Femur (tissue), 1 donor: Measurements from ENCODE around the gene DLG1.
"Not testable (repeated sequence)": the region's sequence is repeated elsewhere in the genome, so short reads cannot be mapped to it uniquely, and the experiment has no call there.

ENCODE experiments used
- DNase-seq: peaks from one replicate; pipeline ENCODE4 v3.0.0-alpha.2; 2017

DLG1 gene

GRCh38 chr3:197239857-197240256 lies 58.6 kb downstream of the DLG1 start:
- no peak for DNase-seq

DNA sequence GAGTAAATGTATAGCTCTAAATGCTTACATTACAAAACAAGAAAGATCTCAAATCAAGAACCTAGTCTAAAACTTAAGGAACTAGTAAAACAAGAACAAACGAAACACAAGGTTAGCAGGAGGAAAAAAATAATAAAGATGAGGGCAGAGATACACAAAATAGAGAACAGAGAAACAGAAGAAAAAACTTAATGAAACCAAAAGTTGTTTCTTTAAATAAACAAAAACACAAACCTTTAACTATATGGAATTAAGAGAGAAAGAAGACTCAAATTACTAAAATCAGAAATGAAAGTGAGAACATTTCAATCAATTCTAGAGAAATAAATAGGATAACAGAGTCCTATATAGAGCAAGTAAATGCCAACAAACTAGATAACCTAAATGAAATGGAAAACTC lies 59.6 kb downstream of the DLG1 start:
- DNase-seq = no peak

DNA sequence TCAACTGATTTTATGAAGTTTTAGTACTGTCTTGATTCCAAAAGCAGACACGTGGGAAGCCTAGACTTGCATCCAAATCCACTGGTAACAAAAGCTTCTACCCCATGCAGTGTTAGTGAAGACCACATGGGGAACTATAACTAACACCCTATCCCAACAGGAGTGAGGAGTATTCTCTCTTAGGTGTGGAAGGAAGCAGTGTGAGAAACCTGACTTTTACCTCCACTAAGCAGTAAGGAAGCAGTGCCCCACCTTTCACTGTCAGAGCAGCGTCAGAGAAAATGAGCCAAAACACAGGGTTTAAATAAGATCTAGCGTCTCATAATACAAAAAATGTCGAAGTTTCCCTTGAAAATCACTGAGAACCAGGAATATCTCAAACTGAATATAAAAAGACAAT lies 60.5 kb downstream of the DLG1 start:
- no peak for DNase-seq

- no peak for DNase-seq
Measured at GRCh38 chr3:197236362-197236761, 62.0 kb downstream of the DLG1 start.

DNA sequence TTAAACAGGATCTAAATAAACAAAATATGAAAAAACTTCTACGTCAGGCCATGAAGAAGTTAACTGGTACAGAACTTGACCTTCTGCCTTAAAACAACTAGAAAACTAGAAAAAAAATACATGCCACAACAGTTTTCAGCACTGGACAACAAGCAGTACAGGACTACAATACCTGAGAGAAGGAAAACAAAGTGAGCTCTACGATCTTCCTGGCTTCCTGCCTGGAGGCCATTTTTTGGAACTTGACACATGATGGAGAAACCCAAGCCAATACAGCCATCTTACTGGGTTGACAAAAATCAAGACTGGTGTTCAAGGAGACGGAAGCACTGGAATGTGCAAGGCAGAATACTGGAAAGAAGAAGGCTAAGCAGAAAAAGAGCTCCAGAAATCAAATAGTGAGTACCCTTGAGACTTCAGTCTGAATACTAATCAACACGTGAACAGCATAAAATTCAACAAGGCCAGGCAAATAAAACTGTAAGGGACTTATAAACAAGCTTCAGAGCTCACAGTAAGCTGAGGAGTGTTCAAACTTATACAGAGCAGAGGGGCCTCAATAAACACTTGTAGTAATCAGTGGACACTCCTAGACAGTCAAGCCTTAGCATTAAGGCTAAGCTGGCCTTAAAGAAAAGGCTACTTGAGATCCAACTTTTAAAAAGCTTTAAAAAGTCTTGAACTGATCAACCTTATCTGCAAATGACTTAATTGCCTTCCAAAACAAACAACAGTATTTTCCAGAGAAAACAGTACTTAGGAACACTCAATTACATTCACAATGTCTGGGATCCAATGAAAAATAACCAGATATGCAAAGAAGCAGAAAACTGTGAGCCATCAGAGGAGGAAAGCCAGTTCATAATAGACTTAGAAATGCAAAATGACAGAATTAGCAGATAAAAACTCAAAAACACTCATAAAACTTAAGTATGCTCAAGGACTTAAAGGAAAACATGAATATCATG lies 63.2 kb downstream of the DLG1 start:
- no peak for DNase-seq

DNA sequence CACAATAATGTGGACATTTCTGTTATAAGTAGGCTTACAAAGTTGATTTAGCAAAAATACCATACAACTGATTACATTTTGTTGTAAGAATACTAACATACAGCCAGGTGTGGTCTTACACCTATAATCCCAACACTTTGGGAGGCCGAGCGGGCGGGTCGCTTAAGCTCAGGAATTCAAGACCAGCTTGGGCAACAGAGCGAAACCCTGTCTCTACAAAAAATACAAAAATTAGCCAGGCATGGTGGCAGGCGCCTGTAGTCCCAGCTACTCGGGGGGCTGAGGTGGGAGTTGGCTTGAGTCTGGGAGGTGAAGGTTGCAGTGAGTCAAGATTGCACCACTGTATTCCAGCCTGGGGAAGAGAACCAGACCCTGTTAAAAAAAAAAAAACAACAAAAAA lies 67.1 kb downstream of the DLG1 start:
- no peak for DNase-seq

- no peak for DNase-seq
Measured at GRCh38 chr3:197229836-197230235, 68.6 kb downstream of the DLG1 start.

- DNase-seq = no peak
Measured at GRCh38 chr3:197229178-197229577, 69.2 kb downstream of the DLG1 start.

GRCh38 chr3:197227780-197228574 lies 70.4 kb downstream of the DLG1 start:
- no peak for DNase-seq

DNA sequence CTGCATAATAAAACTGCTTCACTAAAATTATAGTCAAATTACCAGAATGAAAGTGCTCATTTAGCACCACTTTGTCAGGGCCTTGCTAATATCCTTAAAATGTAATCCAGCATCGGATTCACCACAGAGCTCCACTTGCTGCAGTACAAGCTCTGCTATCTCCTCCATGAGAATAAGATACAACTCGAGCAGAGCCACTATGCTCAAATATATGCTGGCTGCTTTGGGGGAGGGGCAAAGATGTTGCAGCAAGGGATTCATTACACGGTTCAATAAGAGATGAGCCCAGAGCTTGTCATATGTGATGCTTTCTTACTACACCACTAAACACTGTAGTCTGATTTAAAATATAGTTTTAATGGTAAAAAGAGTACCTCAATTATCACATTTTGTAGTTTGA lies 72.2 kb downstream of the DLG1 start:
- no peak for DNase-seq

DNA sequence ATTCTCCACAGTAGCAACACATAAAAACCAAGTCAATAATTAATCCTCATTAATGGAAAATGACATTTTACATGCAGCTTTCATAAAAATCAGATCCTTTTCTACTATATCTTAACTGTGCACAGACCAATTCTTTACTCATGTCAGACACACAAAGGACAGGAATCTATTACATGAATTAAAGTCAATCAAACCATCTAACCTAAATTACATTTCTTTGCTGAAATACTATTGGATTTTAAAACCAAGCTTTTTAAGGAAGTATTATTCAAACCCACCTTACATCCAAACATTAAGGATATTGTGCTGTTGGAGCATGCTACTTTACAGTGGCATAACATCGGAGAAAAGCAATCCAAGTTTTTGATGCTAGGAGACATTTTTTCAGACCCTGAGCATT lies 72.8 kb downstream of the DLG1 start:
- no peak for DNase-seq

DNA sequence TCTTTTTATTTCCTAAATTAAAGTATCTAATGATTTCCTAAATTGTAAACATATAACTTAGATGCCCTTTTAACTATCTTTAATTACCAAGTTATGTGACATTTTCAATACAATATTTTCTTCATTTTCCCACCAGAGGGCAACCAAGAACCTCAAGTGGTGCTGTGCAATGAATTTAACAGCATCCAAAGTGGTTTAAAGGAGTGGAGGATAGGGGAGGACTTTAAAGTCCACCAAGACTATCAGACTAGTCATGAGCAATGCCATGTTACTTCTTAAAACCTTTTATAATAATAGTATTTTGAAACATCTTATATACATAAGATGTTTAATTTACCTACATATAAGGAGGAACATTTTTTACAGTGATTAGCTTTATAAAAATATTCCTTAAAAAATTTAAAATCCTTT lies 74.4 kb downstream of the DLG1 start:
- no peak for DNase-seq

- no peak for DNase-seq
Measured at GRCh38 chr3:197222937-197223370, 75.5 kb downstream of the DLG1 start.

- DNase-seq = no peak
Measured at GRCh38 chr3:197219619-197220018, 78.8 kb downstream of the DLG1 start.

DNA sequence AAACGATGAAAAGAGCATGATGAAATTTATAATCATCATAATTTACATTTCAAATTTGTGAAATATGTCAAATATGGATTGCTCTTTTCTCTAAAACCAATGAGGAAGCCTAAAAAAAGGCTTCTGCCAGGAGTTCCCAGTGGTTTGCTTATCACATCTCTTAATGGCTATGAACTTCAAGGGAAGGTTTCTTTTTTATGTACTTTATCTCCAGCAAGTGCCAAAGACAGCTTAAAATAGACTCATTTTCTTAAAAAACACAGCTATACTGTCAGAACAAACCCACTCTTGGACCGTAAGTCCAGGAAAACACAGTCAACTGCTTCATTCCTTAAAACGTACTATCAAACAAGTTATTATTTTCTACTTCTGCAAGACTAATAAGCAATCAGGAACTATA lies 80.2 kb downstream of the DLG1 start:
- no peak for DNase-seq

GRCh38 chr3:197216914-197217313 lies 81.5 kb downstream of the DLG1 start:
- DNase-seq = no peak

DNA sequence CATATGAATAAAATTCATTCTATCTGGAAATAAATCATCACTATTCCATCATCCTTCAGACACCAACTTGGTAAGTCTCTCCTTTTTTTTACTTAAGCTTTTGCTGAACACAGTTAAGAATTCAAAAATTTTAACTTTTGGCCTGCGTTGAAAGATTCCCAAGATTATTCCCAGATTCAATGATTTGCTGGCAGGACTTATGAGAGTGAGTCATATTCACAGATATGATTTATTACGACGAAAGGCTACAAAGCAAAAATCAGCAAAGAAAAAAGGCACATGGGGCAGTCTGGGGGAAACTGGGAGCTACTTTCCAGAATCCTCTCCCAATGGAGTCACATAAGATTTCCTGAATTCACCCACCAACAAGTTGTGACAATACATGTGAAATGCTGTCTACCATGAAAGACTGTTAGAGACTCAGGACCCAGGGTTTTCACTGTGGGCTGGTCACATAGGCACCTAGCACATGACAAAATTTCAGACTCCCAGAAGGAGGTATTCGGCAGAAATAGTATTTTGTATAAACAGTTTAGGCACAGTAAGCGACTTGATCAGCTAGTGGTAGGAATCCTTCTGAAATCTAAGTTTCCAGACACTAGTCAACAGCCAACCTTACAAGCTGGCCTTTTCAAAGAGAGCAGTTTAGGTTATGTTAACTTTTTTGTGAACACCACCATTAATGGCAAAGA lies 82.1 kb downstream of the DLG1 start:
- DNase-seq = no peak

DNA sequence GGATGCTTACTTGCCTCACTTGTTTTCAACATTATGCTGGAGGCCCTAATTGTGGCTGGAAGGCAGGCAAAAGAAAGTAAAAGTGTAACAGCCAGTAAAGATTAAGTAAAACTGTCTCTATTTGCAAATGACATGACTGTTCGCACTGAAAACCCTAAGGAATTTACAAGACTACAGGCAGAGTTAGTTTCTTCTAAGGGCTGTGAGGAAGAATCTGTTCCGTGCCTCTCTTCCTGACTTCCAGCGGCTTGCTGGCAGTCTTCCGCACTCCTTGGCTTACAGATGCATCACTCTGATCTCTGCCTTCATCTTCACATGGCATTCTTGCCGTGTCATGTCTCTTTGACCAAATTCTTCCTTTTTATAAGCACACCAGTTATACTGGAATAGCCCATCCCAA lies 86.1 kb downstream of the DLG1 start:
- no peak for DNase-seq

GRCh38 chr3:197211698-197212097 lies 86.7 kb downstream of the DLG1 start:
- DNase-seq = not testable (repeated sequence)

DNA sequence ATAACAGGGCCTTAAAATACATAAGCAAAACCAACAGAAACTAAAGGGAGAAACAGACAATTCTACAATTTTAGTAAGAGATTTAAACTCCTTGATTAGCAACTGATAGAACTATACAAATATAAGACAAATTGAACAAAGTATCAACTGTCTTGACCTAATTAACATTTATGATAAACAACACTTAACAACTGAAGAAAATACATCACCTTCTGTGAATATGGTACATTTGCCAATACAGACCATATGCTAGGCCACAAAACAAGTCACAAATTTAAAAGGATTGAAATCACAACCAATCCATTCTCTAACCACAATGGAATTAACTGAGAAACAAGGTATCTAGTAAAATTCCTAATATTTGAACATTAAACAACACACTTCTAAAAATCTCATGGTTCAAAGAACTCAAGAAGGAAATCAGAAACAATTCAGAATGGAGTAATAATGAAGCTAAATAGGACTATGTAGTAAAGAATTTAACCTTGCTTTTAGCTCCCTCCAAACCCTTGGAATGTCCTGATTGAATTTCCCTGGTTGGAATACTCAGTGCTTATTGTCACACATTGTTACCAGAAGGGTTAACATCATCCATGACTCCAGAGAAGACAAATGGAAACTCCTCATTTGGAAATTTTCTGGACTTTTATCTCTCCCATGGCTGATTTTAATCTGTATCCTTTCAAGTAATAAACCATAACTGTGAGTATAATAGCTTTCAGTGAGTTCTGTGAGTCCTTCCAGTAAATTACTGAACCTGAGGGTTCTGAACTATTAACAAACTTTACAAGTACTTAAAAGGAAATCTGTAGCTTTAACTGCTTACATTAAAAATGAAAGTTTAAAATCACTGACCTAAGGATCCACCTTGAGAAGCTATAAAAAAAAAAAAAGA lies 88.8 kb downstream of the DLG1 start:
- DNase-seq = no peak

DNA sequence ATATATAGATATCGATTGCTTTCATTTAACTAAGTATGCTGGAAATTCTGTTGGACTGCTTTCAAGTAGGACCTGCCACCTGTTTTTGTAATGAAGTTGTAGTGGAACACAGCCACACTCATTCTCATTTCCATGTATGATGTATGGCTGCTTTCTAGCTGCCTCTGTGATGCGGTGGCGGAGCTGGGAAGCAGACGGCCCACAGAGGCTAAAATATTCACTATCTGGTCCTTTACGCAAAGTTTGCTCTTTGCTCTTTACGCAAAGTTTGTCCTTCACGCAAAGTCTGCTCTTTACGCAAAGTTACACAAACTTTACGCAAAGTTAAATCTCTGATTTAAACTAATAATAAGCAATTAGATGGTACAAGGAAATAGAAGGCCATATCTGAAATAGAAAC lies 91.5 kb downstream of the DLG1 start:
- DNase-seq = no peak

GRCh38 chr3:197205675-197206074 lies 92.7 kb downstream of the DLG1 start:
- DNase-seq = no peak
